PC-9 (cell line): ENCODE measurements around the gene PTER. TPM values are rescaled to one million over a fixed set of nuclear protein-coding genes. Genes with fewer than 3 reads are reported as not detected.

ENCODE experiments used
- BruUV-seq: library from RNA; stranded (reverse); fragments of 400-500 nt; replicated peaks from 2 replicates; lab custom pipeline; 2021; lab: Mats Ljungman, UMichigan
- CTCF ChIA-PET: fragments of 300-600 bp; sonication (Branson Sonifier 250); formaldehyde crosslinking; loops from one replicate; lab custom pipeline; 2022; ENCODE audit warnings: antibody characterized with exemption; lab: Charles Lee
- POLR2A ChIA-PET: fragments of 300-600 bp; sonication (Branson Sonifier 250); formaldehyde crosslinking; loops from one replicate; lab custom pipeline; 2022; ENCODE audit warnings: antibody characterized with exemption; ENCODE audit not compliant: unreplicated experiment; lab: Charles Lee
- DNase-seq, 2 experiments: peaks; one replicate each; pipeline versions ENCODE4 v3.0.0 to v3.0.0-alpha.2; 2015 to 2022; ENCODE audit warnings: mixed read lengths in 1 of 2
- H2AFZ ChIP-seq: fragments of 200-600 bp; sonication (generic); 2 replicates; pipeline ENCODE4 v1.8.1; 2017; ENCODE audit warnings: antibody characterized with exemption
- H3F3A ChIP-seq: fragments of 200-600 bp; sonication (generic); 2 replicates; pipeline ENCODE4 v1.8.1; 2017; ENCODE audit warnings: antibody characterized with exemption, mild to moderate bottlenecking, low read depth; ENCODE audit not compliant: insufficient read depth
- H3K27ac ChIP-seq: fragments of 200-600 bp; sonication (generic); 2 replicates; pipeline ENCODE4 v1.6.1; 2016; ENCODE audit warnings: mixed run types
- H3K27me3 ChIP-seq: fragments of 200-600 bp; sonication (generic); 2 replicates; pipeline ENCODE4 v1.6.1; 2016; ENCODE audit warnings: low read depth, mixed run types; ENCODE audit not compliant: insufficient read depth
- H3K36me3 ChIP-seq: fragments of 200-600 bp; sonication (generic); 2 replicates; pipeline ENCODE4 v1.6.1; 2016; ENCODE audit warnings: low read depth, mixed run types
- H3K4me1 ChIP-seq: fragments of 200-600 bp; sonication (generic); replicated peaks from 2 replicates; pipeline ENCODE4 v1.6.1; 2016; ENCODE audit warnings: mixed run types; ENCODE audit not compliant: insufficient read depth
- H3K4me2 ChIP-seq: fragments of 200-600 bp; sonication (generic); 2 replicates; pipeline ENCODE4 v1.6.1; 2017; ENCODE audit warnings: mixed run types
- H3K4me3 ChIP-seq: fragments of 200-600 bp; sonication (generic); 2 replicates; pipeline ENCODE4 v1.6.1; 2016; ENCODE audit warnings: mixed run types
- H3K79me2 ChIP-seq: fragments of 200-600 bp; sonication (generic); 2 replicates; pipeline ENCODE4 v1.6.1; 2017; ENCODE audit warnings: low read depth, mixed run types
- H3K9me2 ChIP-seq: fragments of 200-600 bp; sonication (generic); 2 replicates; pipeline ENCODE4 v1.8.1; 2017; ENCODE audit warnings: mild to moderate bottlenecking; ENCODE audit not compliant: insufficient read depth
- H3K9me3 ChIP-seq: fragments of 200-600 bp; sonication (generic); 2 replicates; pipeline ENCODE4 v1.8.1; 2016; ENCODE audit warnings: low read depth; ENCODE audit not compliant: insufficient read depth
- H4K20me1 ChIP-seq: fragments of 200-600 bp; sonication (generic); 2 replicates; pipeline ENCODE4 v1.8.1; 2017; ENCODE audit not compliant: insufficient read depth
- CTCF ChIP-seq: fragments of 200-600 bp; sonication (generic); conservative IDR thresholded peaks from 2 replicates; pipeline ENCODE4 v1.6.1; 2017; ENCODE audit warnings: mixed run types, antibody characterized with exemption, mild to moderate bottlenecking, moderate library complexity
- EZH2 ChIP-seq: fragments of 200-600 bp; sonication (generic); IDR thresholded peaks from 2 replicates; pipeline ENCODE4 v1.8.0; 2017; ENCODE audit warnings: antibody characterized with exemption, low read depth
- intact Hi-C: fragments of 100-400 bp; cut with micrococcal nuclease; formaldehyde crosslinking; loops from one replicate; pipeline ENCODE4 v1.10.0; 2022; ENCODE audit not compliant: unreplicated experiment
- total RNA-seq: library from RNA; stranded (reverse); gene quantifications from 2 replicates; pipeline ENCODE4 v1.2.3, GENCODE V29; 2021

Gene PTER
- total RNA-seq, 1 experiment from 2014 or later = 36.1 TPM

- Histone ChIP-seq H3K9me3 (no peaks in the 10 kb centered on the region), H3K27ac (no peak overlapping the region), H3K4me2 (no peak overlapping the region), H3K9me2 (no peaks in the 10 kb centered on the region), H3K79me2 (no peaks in the 10 kb centered on the region), H4K20me1 (no peaks in the 10 kb centered on the region), H3K4me3 (no peak overlapping the region), H3K4me1 (no peaks in the 10 kb centered on the region), H2AFZ (no peak overlapping the region), H3K27me3 (no peaks in the 10 kb centered on the region), H3F3A (no peaks in the 10 kb centered on the region), H3K36me3 (no peaks in the 10 kb centered on the region)
- BruUV-seq = no TSS peak
- DNase-seq = no peak
- TF ChIP-seq CTCF (no peak), EZH2 (no peak)
- POLR2A ChIA-PET = no interaction called here
- CTCF ChIA-PET = interaction anchor here (0.6 kb wide), 1 partner anchor 96 kb away, joined by 3 read pairs; no protein-coding TSS in a partner anchor
- intact Hi-C loops = loop anchor here (10.0 kb wide), 1 partner anchor 640 kb away; no protein-coding TSS in a partner anchor
Measured at GRCh38 chr10:16544591-16544990, 107.8 kb downstream of the PTER start.

- H3K79me2 ChIP-seq = no peaks in the 10 kb centered on the region
- no peaks in the 10 kb centered on the region for H3K4me1 ChIP-seq
- no peak overlapping the region for H2AFZ ChIP-seq
- peak in 1 of 2 experiments; percentile 37 for DNase-seq
- TF ChIP-seq EZH2 (no peak), CTCF (peak; percentile 62)
- ChIA-PET CTCF (no interaction called here), POLR2A (no interaction called here)
- no peaks in the 10 kb centered on the region for H3K9me2 ChIP-seq
- H4K20me1 ChIP-seq = no peaks in the 10 kb centered on the region
- no peak overlapping the region for H3K27ac ChIP-seq
- BruUV-seq = no TSS peak
- no peaks in the 10 kb centered on the region for H3K9me3 ChIP-seq
- intact Hi-C loops = loop anchor here (10.0 kb wide), 1 partner anchor 640 kb away; no protein-coding TSS in a partner anchor
- H3K4me2 ChIP-seq = no peak overlapping the region
- no peaks in the 10 kb centered on the region for H3F3A ChIP-seq
- no peaks in the 10 kb centered on the region for H3K36me3 ChIP-seq
- H3K4me3 ChIP-seq = no peak overlapping the region
- H3K27me3 ChIP-seq = no peaks in the 10 kb centered on the region
Measured at GRCh38 chr10:16545116-16545736, 108.4 kb downstream of the PTER start.

GRCh38 chr10:16547973-16548372 lies 111.2 kb downstream of the PTER start:
- Histone ChIP-seq H3K27me3 (no peaks in the 10 kb centered on the region), H3K4me2 (no peak overlapping the region), H2AFZ (no peak overlapping the region), H3F3A (no peaks in the 10 kb centered on the region), H3K79me2 (no peaks in the 10 kb centered on the region), H3K27ac (no peak overlapping the region), H3K4me1 (no peaks in the 10 kb centered on the region), H4K20me1 (no peaks in the 10 kb centered on the region), H3K4me3 (no peak overlapping the region), H3K36me3 (no peaks in the 10 kb centered on the region), H3K9me2 (no peaks in the 10 kb centered on the region), H3K9me3 (no peaks in the 10 kb centered on the region)
- CTCF ChIA-PET = no interaction called here
- BruUV-seq = no TSS peak
- no peak for DNase-seq
- intact Hi-C loops = loop anchor here (10.0 kb wide), 1 partner anchor 643 kb away; no protein-coding TSS in a partner anchor
- TF ChIP-seq CTCF (no peak), EZH2 (no peak)
- POLR2A ChIA-PET = no interaction called here
